HG03342 (cell line): Measurements from ENCODE around the gene PTPN11.
A peak's percentile ranks its signal among the peaks of the same experiment; 100 is the strongest.
"Not testable (repeated sequence)": the region's sequence is repeated elsewhere in the genome, so short reads cannot be mapped to it uniquely, and the experiment has no call there.

ENCODE experiments used
- ATAC-seq: cut with Tn5 transposase; IDR thresholded peaks from one replicate; pipeline ENCODE4 v1.9.1; 2021; ENCODE audit warnings: mild to moderate bottlenecking, moderate library complexity; ENCODE audit not compliant: unreplicated experiment

PTPN11 gene

DNA sequence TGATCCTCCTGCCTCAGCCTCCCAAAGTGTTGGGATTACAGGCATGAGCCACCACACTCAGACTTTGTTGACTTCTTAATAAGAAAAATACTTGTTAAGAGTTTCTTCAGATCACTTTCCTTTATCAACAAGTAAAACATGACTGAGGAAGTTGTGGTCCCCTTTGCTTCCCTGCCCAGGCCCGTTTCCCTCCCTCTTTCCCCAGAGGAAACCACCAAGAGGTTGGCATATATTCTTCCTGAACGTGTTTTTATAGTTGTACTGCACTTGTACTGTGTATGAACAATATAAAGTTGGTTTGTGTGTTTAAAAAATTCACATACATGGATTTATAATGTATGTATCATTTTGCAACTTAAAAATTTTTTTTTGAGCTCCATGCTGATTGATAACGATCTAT lies 28.4 kb downstream of the PTPN11 start:
- ATAC-seq = no peak

DNA sequence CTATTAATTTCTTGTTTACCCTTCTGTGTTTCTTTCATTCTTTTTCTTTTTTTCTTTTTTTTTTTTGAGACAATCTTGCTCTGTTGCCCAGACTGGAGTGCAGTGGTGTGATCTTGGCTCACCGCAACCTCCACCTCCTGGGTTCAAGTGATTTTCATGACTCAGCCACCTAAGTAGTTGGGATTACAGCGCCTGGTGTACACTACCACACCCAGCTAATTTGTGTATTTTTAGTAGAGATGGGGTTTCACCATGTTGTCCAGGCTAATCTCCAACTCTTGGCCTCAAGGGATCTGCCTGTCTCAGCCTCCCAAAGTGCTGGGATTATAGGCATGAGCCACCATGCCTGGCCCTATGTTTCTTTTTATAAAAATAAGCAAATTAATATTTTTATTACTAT lies 29.4 kb downstream of the PTPN11 start:
- ATAC-seq = not testable (repeated sequence)

DNA sequence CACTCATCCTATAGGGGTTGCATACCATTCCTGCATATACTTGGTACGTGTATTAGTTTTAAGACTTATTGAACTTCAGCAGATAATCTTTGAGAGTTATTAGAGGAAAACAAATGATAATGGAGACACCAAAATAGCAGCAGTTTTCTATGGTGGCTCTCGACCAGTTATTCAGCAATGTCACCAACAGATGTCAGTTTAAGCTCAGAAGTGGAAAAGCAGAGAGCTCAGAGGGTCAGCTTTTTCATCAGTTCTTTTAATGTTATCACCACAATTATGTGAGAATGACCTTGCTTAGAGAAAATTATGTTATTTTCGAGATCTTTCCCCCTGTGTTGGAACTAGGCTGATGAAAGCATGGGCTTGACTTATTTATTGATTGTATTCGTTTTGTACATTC lies 32.0 kb downstream of the PTPN11 start:
- no peak for ATAC-seq

DNA sequence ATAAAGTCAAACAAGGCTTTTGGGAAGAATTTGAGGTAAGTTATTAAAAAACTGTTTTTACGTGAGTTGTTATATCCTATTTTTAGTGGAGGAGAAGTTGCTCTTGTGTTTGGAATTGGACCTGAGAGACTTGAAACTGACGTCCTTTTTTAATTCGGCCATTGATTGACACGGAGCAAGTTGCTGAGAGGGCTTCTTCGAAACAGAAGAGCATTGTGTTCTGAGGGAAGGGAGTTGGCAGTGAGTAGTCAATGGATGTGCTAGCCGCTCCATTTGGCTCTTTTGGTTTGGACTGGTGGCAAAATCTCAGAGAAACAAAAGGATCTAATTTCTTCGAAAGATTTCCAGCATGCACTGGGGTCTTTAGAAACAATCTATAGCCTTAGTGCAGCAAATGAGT lies 37.3 kb downstream of the PTPN11 start:
- no peak for ATAC-seq

DNA sequence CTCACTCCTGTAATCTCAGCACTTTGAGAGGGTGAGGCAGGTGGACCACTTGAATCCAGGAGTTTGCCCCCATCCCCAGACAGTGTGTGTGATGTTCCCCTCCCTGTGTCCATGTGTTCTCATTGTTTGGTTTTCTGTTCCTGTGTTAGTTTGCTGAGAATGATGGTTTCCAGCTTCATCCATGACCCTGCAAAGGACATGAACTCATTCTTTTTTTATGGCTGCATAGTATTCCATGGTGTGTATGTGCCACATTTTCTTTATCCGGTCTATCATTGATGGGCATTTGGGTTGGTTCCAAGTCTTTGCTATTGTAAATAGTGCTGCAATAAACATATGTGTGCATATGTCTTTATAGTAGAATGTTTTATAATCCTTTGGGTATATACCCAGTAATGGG lies 38.4 kb downstream of the PTPN11 start:
- ATAC-seq = not testable (repeated sequence)

DNA sequence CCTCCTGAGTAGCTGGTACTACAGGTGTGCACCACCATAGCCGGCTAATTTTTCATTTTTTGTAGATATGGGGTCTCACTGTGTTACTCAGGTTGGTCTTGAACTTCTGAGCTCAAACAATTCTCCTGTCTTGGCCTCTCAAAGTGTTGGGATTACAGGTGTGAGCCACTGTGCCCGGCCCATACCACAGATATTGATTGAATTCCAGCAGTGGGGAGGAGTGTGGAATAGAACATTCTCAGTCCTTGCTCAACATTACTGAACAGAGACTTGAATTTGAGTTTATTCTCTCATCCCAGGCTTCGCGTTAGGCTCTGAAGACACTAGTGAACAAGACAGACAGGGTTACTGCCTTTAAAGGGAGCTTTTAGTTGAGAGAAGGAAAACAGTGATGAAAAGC lies 39.6 kb downstream of the PTPN11 start:
- ATAC-seq = no peak

DNA sequence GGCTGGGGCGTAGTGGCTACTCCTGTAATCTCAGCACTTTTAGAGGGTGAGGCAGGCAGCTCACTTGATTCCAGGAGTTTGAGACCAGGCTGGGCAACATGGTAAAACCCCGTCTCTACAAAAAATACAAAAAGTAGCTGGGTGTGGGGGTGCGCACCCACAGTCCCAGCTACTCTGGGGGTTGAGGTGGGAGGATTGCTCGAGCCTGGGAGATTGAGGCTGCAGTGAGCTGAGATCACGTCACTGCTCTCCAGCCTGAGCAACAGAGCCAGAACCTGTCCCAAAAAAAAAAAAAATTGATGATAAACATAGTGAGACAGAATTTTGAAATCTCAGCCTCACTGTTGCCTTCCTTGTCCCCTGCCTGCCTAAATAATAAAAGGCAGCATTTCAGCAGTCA lies 40.0 kb downstream of the PTPN11 start:
- no peak for ATAC-seq

DNA sequence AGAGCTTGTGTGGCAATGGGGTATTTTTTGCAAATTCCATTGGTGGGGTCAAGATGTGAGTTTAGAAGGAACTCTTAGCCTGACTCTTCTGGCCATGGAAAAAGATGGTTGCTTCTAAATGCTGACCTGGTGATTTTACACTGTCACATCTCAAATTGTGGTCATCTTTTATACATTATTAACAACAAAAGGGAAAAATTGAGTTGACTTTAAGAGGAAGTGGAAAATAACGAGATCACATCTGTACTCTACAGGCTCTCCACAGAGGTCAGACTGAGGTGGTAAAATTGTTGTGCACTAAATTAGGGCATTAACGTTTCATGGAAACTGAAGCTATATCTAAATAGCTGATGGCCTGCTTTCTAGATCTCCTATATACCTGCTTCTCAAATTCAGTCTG lies 44.7 kb downstream of the PTPN11 start:
- no peak for ATAC-seq

DNA sequence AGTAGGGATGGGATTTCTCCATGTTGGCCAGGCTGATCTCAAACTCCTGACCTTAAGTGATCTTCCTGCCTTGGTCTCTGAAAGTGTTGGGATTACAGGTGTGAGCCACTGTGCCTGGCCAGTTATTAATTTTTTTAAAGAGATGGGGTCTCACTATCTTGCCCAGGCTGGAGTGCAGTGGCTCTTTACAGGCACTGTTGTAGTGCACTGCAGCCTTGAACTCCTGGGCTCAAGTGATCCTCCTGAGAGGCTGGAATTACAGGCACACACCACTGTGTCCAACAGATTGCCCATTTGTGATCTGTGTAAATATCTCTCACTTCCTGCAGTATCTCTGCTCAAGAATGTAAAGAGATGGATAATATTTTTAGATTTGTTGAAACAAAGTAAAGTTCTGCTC lies 45.9 kb downstream of the PTPN11 start:
- ATAC-seq = no peak

DNA sequence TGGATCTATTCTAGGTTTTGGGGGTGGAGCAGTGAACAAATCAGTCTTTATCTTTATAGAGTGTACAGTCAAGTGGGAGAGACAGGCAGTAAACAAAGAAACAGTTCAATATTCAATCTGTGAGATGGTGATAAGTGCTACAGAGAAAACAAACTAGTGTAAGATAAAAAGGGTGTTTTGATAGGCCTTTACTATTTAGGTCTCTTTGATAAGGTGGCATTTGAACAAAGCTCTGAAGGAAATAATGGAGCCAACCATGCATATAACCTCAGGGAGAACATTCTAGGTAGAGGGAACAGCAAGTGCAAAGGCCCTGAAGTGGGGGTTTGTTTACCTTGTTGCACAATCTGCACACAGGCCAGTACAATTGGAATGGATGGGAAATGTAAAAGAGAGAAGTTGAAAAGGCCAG lies 47.3 kb downstream of the PTPN11 start:
- no peak for ATAC-seq

DNA sequence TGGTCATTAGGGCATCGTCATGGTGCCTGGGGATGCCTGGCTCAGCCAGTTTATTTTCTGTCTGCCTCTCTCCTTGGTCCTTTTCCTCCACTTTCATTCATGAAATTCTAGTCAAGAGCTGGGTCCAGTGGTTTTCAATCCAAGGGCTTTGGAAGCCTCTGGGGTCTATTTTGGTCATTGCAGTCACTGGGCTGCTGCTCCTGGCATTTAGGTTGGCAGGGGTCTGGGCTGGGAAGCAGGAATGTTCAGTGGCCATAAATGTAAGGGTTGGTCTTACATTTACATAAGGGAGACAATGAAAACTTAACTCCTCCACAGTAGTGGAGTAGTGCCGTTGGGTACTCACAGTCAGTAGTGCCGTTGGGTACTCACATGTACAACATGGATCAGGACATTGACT lies 48.1 kb downstream of the PTPN11 start:
- no peak for ATAC-seq

DNA sequence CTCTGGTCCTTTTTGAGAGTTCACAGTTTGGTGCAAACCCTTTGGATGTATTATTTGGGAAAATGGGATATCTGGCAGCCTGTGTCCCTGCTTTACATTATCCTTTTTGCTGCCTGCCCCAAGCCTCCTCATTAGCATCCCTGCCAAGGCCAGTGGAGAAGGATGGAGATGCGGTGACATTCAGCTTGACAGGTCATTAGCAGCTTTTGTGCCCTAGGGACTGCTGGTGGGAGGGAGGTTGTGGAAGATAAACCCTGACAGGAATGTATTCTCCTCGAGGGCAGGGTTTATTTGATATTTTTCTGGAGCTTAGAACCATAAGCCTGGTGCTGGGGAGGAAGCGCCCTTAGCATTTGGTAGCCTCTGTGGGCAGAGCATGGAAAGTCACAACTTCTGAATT lies 49.3 kb downstream of the PTPN11 start:
- ATAC-seq = no peak

DNA sequence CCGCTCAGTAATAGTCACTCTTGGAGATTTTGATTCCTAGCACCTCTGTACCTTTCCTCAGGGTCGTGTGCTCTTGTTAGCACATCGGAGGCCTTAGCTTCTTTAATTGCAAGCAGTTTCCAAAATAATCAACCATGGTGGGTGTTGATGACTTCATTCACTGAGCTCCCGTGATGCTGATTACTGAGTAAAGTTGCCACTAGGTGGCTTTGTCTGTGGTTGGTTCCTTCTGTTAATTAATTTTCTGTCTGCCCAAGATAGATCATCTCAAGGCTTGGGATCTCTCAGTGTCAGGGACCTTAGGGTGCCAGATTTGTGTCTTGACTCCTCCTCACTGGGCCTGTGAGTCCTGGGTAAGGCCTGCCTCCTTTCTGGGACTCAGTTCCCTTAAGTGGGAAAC lies 54.3 kb downstream of the PTPN11 start:
- no peak for ATAC-seq

DNA sequence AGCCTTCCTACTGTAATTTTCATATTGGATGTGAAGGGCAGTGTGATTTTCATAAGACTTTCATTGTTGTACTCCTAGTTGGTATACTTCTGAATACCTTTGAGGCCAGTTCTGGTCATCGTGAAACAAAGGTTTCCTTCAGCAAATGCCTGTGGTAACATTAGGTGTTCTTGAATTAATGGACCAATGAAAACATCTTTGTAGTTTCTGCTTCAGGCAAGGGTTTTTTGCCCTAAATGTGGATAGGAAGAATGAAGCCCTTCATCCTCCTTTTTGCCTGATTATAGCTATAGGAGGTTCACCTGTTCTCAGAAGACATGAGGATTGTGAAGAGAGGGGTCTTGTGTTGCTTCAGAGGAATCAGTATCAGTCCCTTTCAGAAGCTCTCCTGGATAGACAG lies 60.7 kb downstream of the PTPN11 start:
- no peak for ATAC-seq

DNA sequence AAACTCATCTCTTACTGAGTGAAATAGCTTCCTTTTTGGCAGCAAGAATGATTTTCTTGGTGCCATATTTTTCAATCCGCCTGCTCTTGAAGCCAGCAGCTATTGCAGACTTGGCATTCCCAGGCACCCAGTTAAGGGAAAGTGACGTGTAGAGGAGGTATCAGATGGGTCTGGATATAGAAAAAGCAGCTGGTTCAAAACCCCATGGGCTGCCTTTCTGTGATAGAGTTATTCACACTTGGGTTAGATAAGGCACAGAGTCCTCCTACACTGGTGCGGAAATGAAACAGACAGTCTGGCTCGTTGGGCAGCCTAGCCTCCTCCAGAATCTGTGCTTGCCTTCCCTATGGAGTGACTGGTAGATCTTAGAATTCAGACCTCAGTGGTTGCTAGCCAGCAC lies 62.2 kb downstream of the PTPN11 start:
- no peak for ATAC-seq

DNA sequence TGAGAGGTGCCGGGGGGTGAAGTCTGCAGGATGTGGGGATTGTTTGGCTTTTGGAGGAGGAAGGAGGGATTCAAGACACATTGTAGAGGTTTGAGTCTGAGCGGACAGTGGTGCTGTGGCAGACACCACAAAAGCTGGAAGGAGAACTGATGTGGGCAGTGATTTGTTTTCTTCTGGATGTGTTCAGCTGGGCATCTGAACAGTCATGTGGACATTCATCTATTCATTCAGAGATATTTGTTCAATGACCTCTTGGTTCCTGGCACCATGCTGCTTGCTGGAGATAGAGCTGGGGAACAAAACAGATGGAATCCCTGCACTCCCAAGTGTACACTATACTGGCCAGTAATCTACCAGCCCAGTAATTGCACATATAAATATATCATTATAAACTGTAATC lies 64.0 kb downstream of the PTPN11 start:
- no peak for ATAC-seq

DNA sequence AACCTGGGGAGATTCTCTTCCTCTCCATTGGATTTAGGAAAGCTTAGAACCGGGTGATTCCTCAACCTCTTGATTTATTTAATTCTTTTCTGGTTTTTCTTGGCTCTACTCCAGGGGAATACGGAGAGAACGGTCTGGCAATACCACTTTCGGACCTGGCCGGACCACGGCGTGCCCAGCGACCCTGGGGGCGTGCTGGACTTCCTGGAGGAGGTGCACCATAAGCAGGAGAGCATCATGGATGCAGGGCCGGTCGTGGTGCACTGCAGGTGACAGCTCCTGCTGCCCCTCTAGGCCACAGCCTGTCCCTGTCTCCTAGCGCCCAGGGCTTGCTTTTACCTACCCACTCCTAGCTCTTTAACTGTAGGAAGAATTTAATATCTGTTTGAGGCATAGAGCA lies 67.6 kb downstream of the PTPN11 start:
- no peak for ATAC-seq

DNA sequence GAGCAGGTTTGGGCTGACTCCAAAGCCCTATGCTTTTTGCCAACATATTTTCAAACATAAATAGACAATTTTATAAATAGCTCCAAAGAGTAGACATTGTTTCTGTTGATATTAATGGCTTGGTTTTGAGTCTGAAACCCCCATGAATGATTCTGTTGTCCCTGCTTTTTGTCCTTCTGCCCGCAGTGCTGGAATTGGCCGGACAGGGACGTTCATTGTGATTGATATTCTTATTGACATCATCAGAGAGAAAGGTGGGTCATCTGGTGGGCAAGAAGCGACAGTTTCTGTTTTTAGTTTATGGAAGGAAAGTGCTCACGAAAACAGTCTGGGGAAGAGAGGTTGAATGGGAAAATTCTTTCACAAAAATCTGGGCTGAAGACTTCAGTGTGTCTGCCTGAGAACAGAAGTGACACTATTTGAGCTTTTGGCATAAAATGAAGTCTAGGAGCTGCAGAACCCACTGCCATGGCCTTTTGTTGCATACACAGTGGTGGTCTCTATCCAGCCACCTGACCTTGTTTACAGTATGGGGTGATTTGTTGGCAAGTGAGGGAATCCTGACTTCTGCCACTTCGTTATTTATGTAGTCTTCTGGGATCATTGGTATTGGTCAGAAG lies 69.6 kb downstream of the PTPN11 start:
- ATAC-seq = no peak

DNA sequence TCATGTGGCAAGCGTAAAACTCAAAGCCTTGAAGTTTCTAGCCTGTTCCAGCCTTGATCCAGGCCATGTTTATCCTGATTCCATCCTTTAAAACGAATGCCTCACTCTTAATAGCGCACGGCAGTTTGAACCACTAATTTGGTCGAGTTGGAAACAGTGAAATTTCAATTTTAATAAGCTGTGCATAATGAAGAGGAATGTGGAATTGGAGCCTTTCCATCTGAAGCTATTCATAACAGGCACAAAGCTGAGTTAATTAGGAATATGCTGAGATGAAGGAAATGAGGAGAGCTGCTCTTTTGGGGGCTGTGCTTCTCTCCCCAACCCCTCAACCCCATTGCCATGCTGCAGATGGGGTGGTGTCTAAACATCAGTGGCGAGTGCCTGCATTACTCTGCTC lies 70.7 kb downstream of the PTPN11 start:
- no peak for ATAC-seq

DNA sequence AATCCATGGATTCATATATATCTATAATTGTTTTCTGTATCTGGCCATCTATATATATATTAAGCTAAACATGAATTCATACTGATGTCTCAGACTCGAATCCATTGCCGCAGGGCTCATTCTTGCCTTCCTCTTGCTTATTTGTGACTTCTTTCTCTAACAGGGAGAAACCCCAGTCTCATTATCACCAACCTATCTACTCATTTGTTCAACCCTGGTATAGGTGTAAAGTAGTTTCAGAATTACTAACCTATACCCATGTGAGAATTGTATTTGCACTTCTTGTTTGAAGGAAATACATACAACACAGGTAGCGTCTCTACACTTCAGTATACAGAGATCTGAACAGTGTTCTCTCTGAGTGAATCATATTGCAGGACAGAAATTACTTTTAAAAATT lies 77.7 kb downstream of the PTPN11 start:
- ATAC-seq = peak; percentile 88

DNA sequence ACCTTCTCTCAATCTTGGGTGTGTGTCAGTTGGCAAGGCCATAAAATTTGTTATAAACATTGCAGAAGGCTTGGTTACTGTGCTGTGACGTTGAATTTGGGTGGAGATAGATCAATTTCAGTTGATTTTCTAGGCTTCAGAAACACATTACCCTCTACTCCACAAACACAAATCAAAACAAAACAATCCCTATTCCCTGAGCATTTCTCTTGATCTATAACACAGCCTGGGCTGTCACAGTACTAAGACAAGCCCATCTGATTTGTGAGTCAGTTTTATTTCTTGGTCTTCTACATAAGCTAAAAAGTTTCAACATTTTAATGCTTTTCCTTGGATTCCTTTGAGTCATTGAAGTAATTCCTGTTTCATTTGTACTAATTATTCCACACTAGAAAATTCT lies 79.8 kb downstream of the PTPN11 start:
- no peak for ATAC-seq

DNA sequence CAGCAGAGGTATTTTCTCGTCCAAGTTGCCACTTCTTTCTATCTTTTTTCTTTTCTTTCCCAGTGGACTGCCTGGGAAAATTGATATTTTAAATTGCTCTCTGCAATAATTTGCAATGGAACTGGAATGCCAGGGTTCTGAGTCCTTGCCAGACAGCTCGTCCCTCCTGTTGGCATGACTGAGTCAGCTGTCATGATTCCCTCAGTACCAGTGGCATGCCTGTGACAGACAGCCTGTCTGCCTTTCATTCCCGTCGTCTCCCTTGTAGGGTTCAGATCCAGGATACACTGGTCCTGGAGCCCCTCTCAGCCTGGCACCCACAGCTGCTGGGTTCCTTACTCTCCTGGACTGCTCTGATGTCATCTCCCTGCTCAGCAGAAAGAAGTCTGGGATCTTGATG lies 84.8 kb downstream of the PTPN11 start:
- ATAC-seq = no peak

DNA sequence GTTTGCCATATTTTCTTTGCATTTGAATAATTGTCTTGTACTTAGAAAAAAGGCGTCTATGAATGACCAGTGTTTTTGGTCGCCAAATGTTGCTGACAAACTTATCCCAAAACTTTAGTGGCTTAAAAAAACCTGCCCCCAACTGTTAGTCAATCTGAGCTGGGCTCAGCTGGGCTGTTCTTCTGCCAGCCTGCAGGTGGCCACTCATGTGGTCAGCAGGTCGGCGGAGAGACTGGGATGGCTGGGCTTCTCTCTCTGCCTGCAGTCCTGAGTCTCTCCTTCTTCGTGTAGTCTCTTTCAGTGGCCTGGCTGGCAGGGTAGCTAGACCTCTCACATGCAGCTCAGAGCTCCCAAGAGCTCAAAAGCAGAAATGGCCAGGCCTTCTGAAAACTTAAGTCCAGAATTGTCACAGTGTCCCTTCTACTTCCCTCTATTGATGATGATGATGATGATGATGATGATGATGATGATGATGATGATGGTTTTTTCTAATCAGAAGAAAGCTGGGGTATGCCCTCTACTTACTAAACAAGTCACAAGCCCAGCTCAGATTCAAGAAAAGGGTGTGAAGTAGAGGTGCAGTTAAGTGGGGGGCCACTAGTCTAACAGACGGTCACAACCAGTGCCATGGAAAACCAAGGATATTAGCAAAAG lies 87.9 kb downstream of the PTPN11 start:
- ATAC-seq = no peak
